IMR-90 (cell line): Measurements from ENCODE around the gene PLXNA1. TPM values are rescaled to one million over a fixed set of nuclear protein-coding genes. Genes with fewer than 3 reads are reported as not detected.

Experiments
- ATAC-seq: fragments of 200-7000 bp; cut with Tn5 transposase; 2 replicates; pipeline ENCODE4 v1.9.1; 2020; ENCODE audit warnings: low read depth, mild to moderate bottlenecking, moderate library complexity
- BruUV-seq: library from RNA; stranded (reverse); fragments of 400-500 nt; replicated peaks from 2 replicates; lab custom pipeline; 2021; lab: Mats Ljungman, UMichigan
- CTCF ChIA-PET: fragments of 300-600 bp; formaldehyde crosslinking; extraction: SDS; loops from one replicate; lab custom pipeline; 2021; ENCODE audit warnings: antibody characterized with exemption; lab: Yijun Ruan, JAX
- POLR2A ChIA-PET: fragments of 300-600 bp; sonication (Branson Sonifier 250); formaldehyde crosslinking; loops from one replicate; lab custom pipeline; 2022; ENCODE audit warnings: antibody characterized with exemption; ENCODE audit not compliant: unreplicated experiment; lab: Charles Lee
- DNase-seq: peaks from one replicate; pipeline ENCODE4 v3.0.0; 2013
- H2AFZ ChIP-seq: replicated peaks from 2 replicates; pipeline ENCODE3; 2013; ENCODE audit warnings: low read length, mild to moderate bottlenecking; ENCODE audit not compliant: poor library complexity
- H2AK5ac ChIP-seq: 2 replicates; pipeline ENCODE4 v1.6.1; 2013; ENCODE audit warnings: low read depth, low read length, inconsistent platforms
- H2AK9ac ChIP-seq: replicated peaks from 2 replicates; pipeline ENCODE3; 2013; ENCODE audit warnings: mild to moderate bottlenecking, low read depth, low read length, moderate library complexity; ENCODE audit not compliant: poor library complexity
- H2BK120ac ChIP-seq: 2 replicates; pipeline ENCODE4 v1.6.1; 2013; ENCODE audit warnings: low read depth, low read length, inconsistent platforms
- H2BK15ac ChIP-seq: 3 replicates; pipeline ENCODE4 v1.6.1; 2013; ENCODE audit warnings: low read depth, low read length, inconsistent platforms
- H2BK20ac ChIP-seq: 2 replicates; pipeline ENCODE4 v1.6.1; 2013; ENCODE audit warnings: low read depth, mild to moderate bottlenecking, inconsistent platforms, low read length, moderate library complexity
- H2BK5ac ChIP-seq: 2 replicates; pipeline ENCODE4 v1.6.1; 2013; ENCODE audit warnings: mild to moderate bottlenecking, low read depth, low read length, inconsistent platforms; ENCODE audit not compliant: poor library complexity, severe bottlenecking
- H3K14ac ChIP-seq: replicated peaks from 2 replicates; pipeline ENCODE4 v1.6.1; 2013; ENCODE audit warnings: low read depth, low read length, inconsistent platforms
- H3K18ac ChIP-seq: 2 replicates; pipeline ENCODE4 v1.6.1; 2013; ENCODE audit warnings: low read depth, low read length, control low read depth
- H3K23ac ChIP-seq: 2 replicates; pipeline ENCODE4 v1.6.1; 2013; ENCODE audit warnings: low read depth, low read length, inconsistent platforms
- H3K27ac ChIP-seq: 2 replicates; pipeline ENCODE4 v1.5.1; 2013; ENCODE audit warnings: mild to moderate bottlenecking, control low read depth, low read length; ENCODE audit not compliant: insufficient read depth
- H3K27me3 ChIP-seq: 2 replicates; pipeline ENCODE4 v1.6.1; 2013; ENCODE audit warnings: low read length; ENCODE audit not compliant: control insufficient read depth, insufficient read depth
- H3K36me3 ChIP-seq: 2 replicates; pipeline ENCODE4 v1.6.1; 2013; ENCODE audit warnings: low read length, mixed read lengths; ENCODE audit not compliant: control insufficient read depth, insufficient read depth
- H3K4ac ChIP-seq: 2 replicates; pipeline ENCODE4 v1.6.1; 2013; ENCODE audit warnings: low read depth, low read length, inconsistent platforms
- H3K4me1 ChIP-seq: 2 replicates; pipeline ENCODE4 v1.6.1; 2013; ENCODE audit warnings: low read length, mixed read lengths; ENCODE audit not compliant: control insufficient read depth, insufficient read depth
- H3K4me2 ChIP-seq: 2 replicates; pipeline ENCODE4 v1.6.1; 2013; ENCODE audit warnings: low read depth, mild to moderate bottlenecking, control low read depth, low read length, moderate library complexity
- H3K4me3 ChIP-seq: 2 replicates; pipeline ENCODE4 v1.5.1; 2013; ENCODE audit warnings: low read depth, mild to moderate bottlenecking, control low read depth, low read length, moderate library complexity; ENCODE audit not compliant: insufficient read depth
- H3K56ac ChIP-seq: 2 replicates; pipeline ENCODE4 v1.6.1; 2013; ENCODE audit warnings: low read length, inconsistent platforms; ENCODE audit not compliant: insufficient read depth; ENCODE audit errors: extremely low read depth
- H3K79me1 ChIP-seq, 2 experiments: 2 replicates each; pipeline ENCODE4 v1.6.1; 2013; ENCODE audit warnings: low read length in 2 of 2, inconsistent platforms in 1 of 2, low read depth in 1 of 2
- H3K9ac ChIP-seq: 2 replicates; pipeline ENCODE4 v1.6.1; 2013; ENCODE audit warnings: low read depth, low read length, control low read depth
- H3K9me1 ChIP-seq: 2 replicates; pipeline ENCODE4 v1.6.1; 2013; ENCODE audit warnings: low read length, inconsistent platforms; ENCODE audit not compliant: insufficient read depth
- H3K9me3 ChIP-seq: 2 replicates; pipeline ENCODE4 v1.6.1; 2013; ENCODE audit warnings: low read length; ENCODE audit not compliant: control insufficient read depth, insufficient read depth
- H4K20me1 ChIP-seq: 2 replicates; pipeline ENCODE4 v1.6.1; 2013; ENCODE audit warnings: low read length, inconsistent platforms; ENCODE audit not compliant: insufficient read depth
- H4K5ac ChIP-seq: 2 replicates; pipeline ENCODE4 v1.6.1; 2013; ENCODE audit warnings: mild to moderate bottlenecking, low read depth, low read length, control low read depth
- H4K8ac ChIP-seq, 2 experiments: 2 replicates each; pipeline ENCODE4 v1.6.1; 2013; ENCODE audit warnings: low read depth in 2 of 2, low read length in 2 of 2, control low read depth in 1 of 2, inconsistent platforms in 1 of 2
- H4K91ac ChIP-seq: 2 replicates; pipeline ENCODE4 v1.6.1; 2013; ENCODE audit warnings: low read depth, low read length, inconsistent platforms; ENCODE audit not compliant: insufficient read depth
- CEBPB ChIP-seq: IDR thresholded peaks from 2 replicates; pipeline ENCODE4 v1.6.1; 2012; ENCODE audit warnings: low read depth, low read length, improper control_type of control experiment
- FOS ChIP-seq: fragments of 150-350 bp; IDR thresholded peaks from 2 replicates; pipeline ENCODE4 v1.6.1; 2016; ENCODE audit warnings: low read depth, low read length
- MAFK ChIP-seq: IDR thresholded peaks from 2 replicates; pipeline ENCODE4 v1.6.1; 2012; ENCODE audit warnings: low read depth, low read length, improper control_type of control experiment
- MAZ ChIP-seq: IDR thresholded peaks from 2 replicates; pipeline ENCODE4 v1.6.1; 2012; ENCODE audit warnings: low read depth, mild to moderate bottlenecking, low read length, improper control_type of control experiment, moderate library complexity, borderline replicate concordance
- NFE2L2 ChIP-seq: fragments of 150-350 bp; IDR thresholded peaks from 2 replicates; pipeline ENCODE4 v1.6.1; 2016; ENCODE audit warnings: low read depth, mild to moderate bottlenecking, low read length
- POLR2A ChIP-seq: IDR thresholded peaks from 2 replicates; pipeline ENCODE4 v1.6.1; 2012; ENCODE audit warnings: mild to moderate bottlenecking, low read depth, low read length
- RAD21 ChIP-seq: IDR thresholded peaks from 2 replicates; pipeline ENCODE4 v1.6.1; 2012; ENCODE audit warnings: low read length, improper control_type of control experiment
- RFX5 ChIP-seq: IDR thresholded peaks from 2 replicates; pipeline ENCODE4 v1.8.0; 2012; ENCODE audit warnings: low read depth, mild to moderate bottlenecking, low read length, moderate library complexity
- USF2 ChIP-seq: fragments of 150-350 bp; IDR thresholded peaks from 2 replicates; pipeline ENCODE4 v1.6.1; 2017; ENCODE audit warnings: mild to moderate bottlenecking, antibody characterized with exemption, low read length, low read depth
- WGBS, 2 experiments: methylation state at CpG; one replicate each; pipeline versions ENCODE4 v1.1.5 to v1.1.7; 2013; ENCODE audit warnings: missing lambda C conversion rate in 2 of 2; ENCODE audit not compliant: insufficient read length in 1 of 2; ENCODE audit errors: extremely low coverage in 2 of 2; 5-methylcytosine and 5-hydroxymethylcytosine counted together
- dilution Hi-C: fragments of 300-500 bp; cut with HindIII; formaldehyde crosslinking; loops from one replicate; pipeline ENCODE4 v1.14.3; 2018; ENCODE audit warnings: low sequenced_read_pairs; ENCODE audit not compliant: unreplicated experiment
- in situ Hi-C: fragments of 300-500 bp; cut with MboI; formaldehyde crosslinking; loops from 3 replicates; pipeline ENCODE4 v1.14.3; 2019; ENCODE audit warnings: low sequenced_read_pairs, inconsistent platforms, mixed read lengths
- intact Hi-C: fragments of 100-400 bp; cut with micrococcal nuclease; formaldehyde crosslinking; loops from 2 replicates; pipeline ENCODE4 v1.10.0; 2022
- polyA plus RNA-seq, 3 experiments: library from polyadenylated mRNA; depleted of rRNA; stranded (reverse); fragments of >200 nt; gene quantifications; 2 replicates each; pipeline ENCODE4 v1.2.3, GENCODE V29; 2012; ENCODE audit warnings: low replicate concordance in 1 of 3
- total RNA-seq: library from RNA; depleted of rRNA; stranded (reverse); fragments of >200 nt; gene quantifications from 2 replicates; pipeline ENCODE4 v1.2.3, GENCODE V29; 2012
- TF ChIP-seq, protein P1 (sequence below): conservative IDR thresholded peaks from 2 replicates; pipeline ENCODE4 v1.5.1; 2012; ENCODE audit warnings: mild to moderate bottlenecking, low read depth, low read length, improper control_type of control experiment

The PLXNA1 gene
- total and polyA plus RNA-seq, 2 of the 4 experiments (the other 2 are of a cell fraction): 13.6 to 49.4 TPM

GRCh38 chr3:126979046-126979628 lies 3.8 kb upstream of the PLXNA1 start:
- H3K56ac ChIP-seq: no peak overlapping the region
- H4K5ac ChIP-seq: no peak overlapping the region
- CTCF ChIA-PET: interaction anchor here (1.0 kb wide), 1 partner anchor 227 kb away, joined by 4 read pairs; no protein-coding TSS in a partner anchor
- peaks cover 4% of the 10 kb centered on the region for H4K20me1 ChIP-seq
- ATAC-seq (no peak), DNase-seq (no peak)
- peaks cover 0 to 4% of the 10 kb centered on the region in 2 experiments; a peak in 1 of 4 replicates for H3K79me1 ChIP-seq
- H3K9me1 ChIP-seq: peaks cover 5% of the 10 kb centered on the region; the same call in 1 of the 2 replicates
- H3K4ac ChIP-seq: no peak overlapping the region
- peaks cover 6% of the 10 kb centered on the region; the same call in 1 of the 2 replicates for H3K9me3 ChIP-seq
- no peak overlapping the region for H2AK5ac ChIP-seq
- H2BK20ac ChIP-seq: no peak overlapping the region
- H3K4me1 ChIP-seq: no peaks in the 10 kb centered on the region
- H3K23ac ChIP-seq: no peak overlapping the region
- no peak overlapping the region for H3K14ac ChIP-seq
- in situ Hi-C loops (no loop called here), dilution Hi-C loops (no loop called here), intact Hi-C loops (no loop called here)
- H4K8ac ChIP-seq: no peak overlapping the region
- H3K36me3 ChIP-seq: no peaks in the 10 kb centered on the region
- BruUV-seq: no TSS peak
- H3K4me3 ChIP-seq: no peak overlapping the region
- no peak overlapping the region for H2BK15ac ChIP-seq
- H3K4me2 ChIP-seq: no peak overlapping the region
- no peak overlapping the region for H3K9ac ChIP-seq
- H2BK5ac ChIP-seq: no peak overlapping the region
- no peak overlapping the region for H4K91ac ChIP-seq
- peak overlapping the region; percentile 37 for H2AFZ ChIP-seq
- no peak overlapping the region for H3K18ac ChIP-seq
- H2AK9ac ChIP-seq: peak overlapping the region; percentile 4
- WGBS, 2 experiments: 20% methylated on average over 1 of the region's 5 CpGs; no CpG with 5 or more reads in 1 of the 2 experiments
- no peaks in the 10 kb centered on the region; the same call in 1 of the 2 replicates for H3K27me3 ChIP-seq
- no peak overlapping the region for H3K27ac ChIP-seq
- TF ChIP-seq, protein P1, sequence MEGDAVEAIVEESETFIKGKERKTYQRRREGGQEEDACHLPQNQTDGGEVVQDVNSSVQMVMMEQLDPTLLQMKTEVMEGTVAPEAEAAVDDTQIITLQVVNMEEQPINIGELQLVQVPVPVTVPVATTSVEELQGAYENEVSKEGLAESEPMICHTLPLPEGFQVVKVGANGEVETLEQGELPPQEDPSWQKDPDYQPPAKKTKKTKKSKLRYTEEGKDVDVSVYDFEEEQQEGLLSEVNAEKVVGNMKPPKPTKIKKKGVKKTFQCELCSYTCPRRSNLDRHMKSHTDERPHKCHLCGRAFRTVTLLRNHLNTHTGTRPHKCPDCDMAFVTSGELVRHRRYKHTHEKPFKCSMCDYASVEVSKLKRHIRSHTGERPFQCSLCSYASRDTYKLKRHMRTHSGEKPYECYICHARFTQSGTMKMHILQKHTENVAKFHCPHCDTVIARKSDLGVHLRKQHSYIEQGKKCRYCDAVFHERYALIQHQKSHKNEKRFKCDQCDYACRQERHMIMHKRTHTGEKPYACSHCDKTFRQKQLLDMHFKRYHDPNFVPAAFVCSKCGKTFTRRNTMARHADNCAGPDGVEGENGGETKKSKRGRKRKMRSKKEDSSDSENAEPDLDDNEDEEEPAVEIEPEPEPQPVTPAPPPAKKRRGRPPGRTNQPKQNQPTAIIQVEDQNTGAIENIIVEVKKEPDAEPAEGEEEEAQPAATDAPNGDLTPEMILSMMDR: no peak
- no peak for TF ChIP-seq CEBPB
- TF ChIP-seq USF2: no peak
- TF ChIP-seq RFX5: no peak
- no peak for TF ChIP-seq MAFK
- no peak for TF ChIP-seq POLR2A
- no peak for TF ChIP-seq MAZ
- TF ChIP-seq FOS: no peak
- no peak for TF ChIP-seq NFE2L2
- no peak for TF ChIP-seq RAD21
- no peak overlapping the region for H2BK120ac ChIP-seq
- POLR2A ChIA-PET: no interaction called here
